ENCODE data around the gene SAMD1. TPM values are rescaled to one million over a fixed set of nuclear protein-coding genes. Genes with fewer than 3 reads are reported as not detected.

SAMD1 gene
- total and polyA plus RNA-seq, 2 of the 13 experiments (the other 11 are each of a cell fraction or from before 2014, with no cell fraction given) = 17.5 to 45.0 TPM

- peak in 1 of 2 experiments; percentile 75; a peak in 1 of 4 replicates for TF ChIP-seq KLF16 (CRISPR knock-in tag; IDR thresholded peaks at IDR 0.05)
- peak; percentile 80; the same call in 1 of the 2 replicates for TF ChIP-seq ZNF713 (CRISPR knock-in tag; IDR thresholded peaks at IDR 0.05)
- TF ChIP-seq ZFP82 (CRISPR knock-in tag; IDR thresholded peaks at IDR 0.05; ENCODE audit: borderline replicate concordance) = no peak
- no peak for TF ChIP-seq ZBTB8A (CRISPR knock-in tag; IDR thresholded peaks at IDR 0.05; ENCODE audit: borderline replicate concordance, low read depth)
- TF ChIP-seq FLYWCH1 (CRISPR knock-in tag; IDR thresholded peaks at IDR 0.05) = no peak
- TF ChIP-seq ZNF652 (CRISPR knock-in tag; IDR thresholded peaks at IDR 0.05; ENCODE audit: borderline replicate concordance, low read depth) = 0 out of 2 replicates have a peak, but pooled peaks have one; percentile 20
- TF ChIP-seq CBFB (CRISPR knock-in tag; IDR thresholded peaks at IDR 0.05) = no peak
- TF ChIP-seq, protein P1, sequence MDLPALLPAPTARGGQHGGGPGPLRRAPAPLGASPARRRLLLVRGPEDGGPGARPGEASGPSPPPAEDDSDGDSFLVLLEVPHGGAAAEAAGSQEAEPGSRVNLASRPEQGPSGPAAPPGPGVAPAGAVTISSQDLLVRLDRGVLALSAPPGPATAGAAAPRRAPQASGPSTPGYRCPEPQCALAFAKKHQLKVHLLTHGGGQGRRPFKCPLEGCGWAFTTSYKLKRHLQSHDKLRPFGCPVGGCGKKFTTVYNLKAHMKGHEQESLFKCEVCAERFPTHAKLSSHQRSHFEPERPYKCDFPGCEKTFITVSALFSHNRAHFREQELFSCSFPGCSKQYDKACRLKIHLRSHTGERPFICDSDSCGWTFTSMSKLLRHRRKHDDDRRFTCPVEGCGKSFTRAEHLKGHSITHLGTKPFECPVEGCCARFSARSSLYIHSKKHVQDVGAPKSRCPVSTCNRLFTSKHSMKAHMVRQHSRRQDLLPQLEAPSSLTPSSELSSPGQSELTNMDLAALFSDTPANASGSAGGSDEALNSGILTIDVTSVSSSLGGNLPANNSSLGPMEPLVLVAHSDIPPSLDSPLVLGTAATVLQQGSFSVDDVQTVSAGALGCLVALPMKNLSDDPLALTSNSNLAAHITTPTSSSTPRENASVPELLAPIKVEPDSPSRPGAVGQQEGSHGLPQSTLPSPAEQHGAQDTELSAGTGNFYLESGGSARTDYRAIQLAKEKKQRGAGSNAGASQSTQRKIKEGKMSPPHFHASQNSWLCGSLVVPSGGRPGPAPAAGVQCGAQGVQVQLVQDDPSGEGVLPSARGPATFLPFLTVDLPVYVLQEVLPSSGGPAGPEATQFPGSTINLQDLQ (CRISPR knock-in tag; IDR thresholded peaks at IDR 0.05) = no peak
- TF ChIP-seq, protein P2, sequence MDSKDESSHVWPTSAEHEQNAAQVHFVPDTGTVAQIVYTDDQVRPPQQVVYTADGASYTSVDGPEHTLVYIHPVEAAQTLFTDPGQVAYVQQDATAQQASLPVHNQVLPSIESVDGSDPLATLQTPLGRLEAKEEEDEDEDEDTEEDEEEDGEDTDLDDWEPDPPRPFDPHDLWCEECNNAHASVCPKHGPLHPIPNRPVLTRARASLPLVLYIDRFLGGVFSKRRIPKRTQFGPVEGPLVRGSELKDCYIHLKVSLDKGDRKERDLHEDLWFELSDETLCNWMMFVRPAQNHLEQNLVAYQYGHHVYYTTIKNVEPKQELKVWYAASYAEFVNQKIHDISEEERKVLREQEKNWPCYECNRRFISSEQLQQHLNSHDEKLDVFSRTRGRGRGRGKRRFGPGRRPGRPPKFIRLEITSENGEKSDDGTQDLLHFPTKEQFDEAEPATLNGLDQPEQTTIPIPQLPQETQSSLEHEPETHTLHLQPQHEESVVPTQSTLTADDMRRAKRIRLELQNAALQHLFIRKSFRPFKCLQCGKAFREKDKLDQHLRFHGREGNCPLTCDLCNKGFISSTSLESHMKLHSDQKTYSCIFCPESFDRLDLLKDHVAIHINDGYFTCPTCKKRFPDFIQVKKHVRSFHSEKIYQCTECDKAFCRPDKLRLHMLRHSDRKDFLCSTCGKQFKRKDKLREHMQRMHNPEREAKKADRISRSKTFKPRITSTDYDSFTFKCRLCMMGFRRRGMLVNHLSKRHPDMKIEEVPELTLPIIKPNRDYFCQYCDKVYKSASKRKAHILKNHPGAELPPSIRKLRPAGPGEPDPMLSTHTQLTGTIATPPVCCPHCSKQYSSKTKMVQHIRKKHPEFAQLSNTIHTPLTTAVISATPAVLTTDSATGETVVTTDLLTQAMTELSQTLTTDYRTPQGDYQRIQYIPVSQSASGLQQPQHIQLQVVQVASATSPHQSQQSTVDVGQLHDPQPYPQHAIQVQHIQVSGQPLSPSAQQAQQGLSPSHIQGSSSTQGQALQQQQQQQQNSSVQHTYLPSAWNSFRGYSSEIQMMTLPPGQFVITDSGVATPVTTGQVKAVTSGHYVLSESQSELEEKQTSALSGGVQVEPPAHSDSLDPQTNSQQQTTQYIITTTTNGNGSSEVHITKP (CRISPR knock-in tag; IDR thresholded peaks at IDR 0.05; ENCODE audit: low read depth) = peak; percentile 66
- peak; percentile 81; the same call in 1 of the 2 replicates for TF ChIP-seq PHF20 (CRISPR knock-in tag; IDR thresholded peaks at IDR 0.05)
- no peak for TF ChIP-seq SOX13 (IDR thresholded peaks at IDR 0.05)
- TF ChIP-seq SOX13 (CRISPR knock-in tag; conservative IDR thresholded peaks at IDR 0.05 in 1 of 2, IDR thresholded peaks at IDR 0.05 in 1 of 2) = no peak
- TF ChIP-seq GTF3A (CRISPR knock-in tag; conservative IDR thresholded peaks at IDR 0.05) = 0 out of 2 replicates have a peak, but pooled peaks have one; percentile 8
- TF ChIP-seq, protein P3, sequence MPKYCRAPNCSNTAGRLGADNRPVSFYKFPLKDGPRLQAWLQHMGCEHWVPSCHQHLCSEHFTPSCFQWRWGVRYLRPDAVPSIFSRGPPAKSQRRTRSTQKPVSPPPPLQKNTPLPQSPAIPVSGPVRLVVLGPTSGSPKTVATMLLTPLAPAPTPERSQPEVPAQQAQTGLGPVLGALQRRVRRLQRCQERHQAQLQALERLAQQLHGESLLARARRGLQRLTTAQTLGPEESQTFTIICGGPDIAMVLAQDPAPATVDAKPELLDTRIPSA (CRISPR knock-in tag; IDR thresholded peaks at IDR 0.05; ENCODE audit: borderline replicate concordance) = 0 out of 2 replicates have a peak, but pooled peaks have one; percentile 76
- TF ChIP-seq SP4 (CRISPR knock-in tag; IDR thresholded peaks at IDR 0.05) = peak; percentile 80
- TF ChIP-seq, protein P4, sequence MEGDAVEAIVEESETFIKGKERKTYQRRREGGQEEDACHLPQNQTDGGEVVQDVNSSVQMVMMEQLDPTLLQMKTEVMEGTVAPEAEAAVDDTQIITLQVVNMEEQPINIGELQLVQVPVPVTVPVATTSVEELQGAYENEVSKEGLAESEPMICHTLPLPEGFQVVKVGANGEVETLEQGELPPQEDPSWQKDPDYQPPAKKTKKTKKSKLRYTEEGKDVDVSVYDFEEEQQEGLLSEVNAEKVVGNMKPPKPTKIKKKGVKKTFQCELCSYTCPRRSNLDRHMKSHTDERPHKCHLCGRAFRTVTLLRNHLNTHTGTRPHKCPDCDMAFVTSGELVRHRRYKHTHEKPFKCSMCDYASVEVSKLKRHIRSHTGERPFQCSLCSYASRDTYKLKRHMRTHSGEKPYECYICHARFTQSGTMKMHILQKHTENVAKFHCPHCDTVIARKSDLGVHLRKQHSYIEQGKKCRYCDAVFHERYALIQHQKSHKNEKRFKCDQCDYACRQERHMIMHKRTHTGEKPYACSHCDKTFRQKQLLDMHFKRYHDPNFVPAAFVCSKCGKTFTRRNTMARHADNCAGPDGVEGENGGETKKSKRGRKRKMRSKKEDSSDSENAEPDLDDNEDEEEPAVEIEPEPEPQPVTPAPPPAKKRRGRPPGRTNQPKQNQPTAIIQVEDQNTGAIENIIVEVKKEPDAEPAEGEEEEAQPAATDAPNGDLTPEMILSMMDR (CRISPR knock-in tag; IDR thresholded peaks at IDR 0.05) = no peak
Measured at GRCh38 chr19:14080887-14081796, 9.4 kb downstream of the SAMD1 start (continued).
